Measurements from ENCODE around the gene PLA1A.
A peak's percentile ranks its signal among the peaks of the same experiment; 100 is the strongest.

PLA1A gene

DNA sequence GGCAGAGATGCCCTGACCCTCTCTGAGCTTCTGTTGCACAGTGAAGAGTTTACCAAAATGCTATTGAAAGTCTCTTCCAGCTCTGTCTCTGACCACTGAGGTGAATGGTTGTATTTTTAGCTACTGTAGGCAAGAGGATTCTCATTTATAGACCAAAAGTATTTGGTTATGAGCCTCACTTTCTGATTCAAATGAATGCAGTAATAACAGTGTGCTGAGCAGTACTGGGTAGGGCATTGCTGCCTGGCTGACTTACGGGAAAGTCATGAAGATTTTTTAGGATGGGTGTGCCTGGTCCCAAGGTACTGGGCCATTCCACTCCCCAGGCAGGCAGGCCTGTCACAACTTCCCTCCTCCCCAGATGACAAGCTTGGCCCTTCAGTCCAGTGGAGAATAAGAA is 15.5 kb downstream of the PLA1A start:
- DNase-seq: no peak

GRCh38 chr3:119613872-119614271 is 16.2 kb downstream of the PLA1A start:
- no peak for DNase-seq

GRCh38 chr3:119616056-119616455 is 18.4 kb downstream of the PLA1A start:
- no peak for DNase-seq

DNA sequence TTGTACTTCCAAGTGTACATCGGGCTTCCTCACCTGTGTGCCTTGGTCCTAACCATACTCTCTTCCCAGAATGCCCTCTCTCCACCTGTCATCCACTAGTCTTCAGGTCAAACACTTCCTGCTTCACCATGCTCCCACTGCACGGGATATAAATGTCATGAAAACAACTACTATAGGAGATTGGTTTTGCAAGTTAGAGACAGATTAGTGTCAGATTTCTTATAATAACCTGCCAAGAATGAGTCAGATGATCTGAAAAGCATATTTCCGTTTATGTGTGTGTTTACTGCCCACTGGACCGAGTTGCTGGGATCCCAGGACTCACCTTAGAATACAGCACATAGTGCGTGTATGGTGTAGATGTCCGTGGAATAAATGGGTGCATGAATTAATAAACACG is 21.4 kb downstream of the PLA1A start:
- DNase-seq: no peak

DNA sequence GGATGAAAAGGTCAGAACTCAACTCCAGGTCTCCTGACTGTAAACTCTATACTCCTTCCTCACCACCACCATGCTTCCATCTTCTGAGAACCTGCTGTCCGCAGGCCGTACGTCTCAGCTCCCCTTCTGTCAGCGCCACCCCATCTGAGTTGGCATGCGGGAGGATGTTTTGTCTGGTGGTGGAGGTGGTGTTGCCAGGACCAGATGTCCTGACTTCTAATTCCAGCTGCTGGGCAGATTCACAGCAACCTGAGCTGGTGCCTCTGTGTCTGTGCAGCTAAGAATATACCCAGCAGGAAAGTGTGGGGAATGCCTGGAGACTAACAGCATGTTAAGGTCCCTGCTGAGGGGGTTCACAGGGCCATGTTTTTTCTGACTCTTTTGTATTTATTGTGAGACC is 23.2 kb downstream of the PLA1A start:
- no peak for DNase-seq

- no peak for DNase-seq
Observed at GRCh38 chr3:119624002-119624720, 26.5 kb downstream of the PLA1A start.

GRCh38 chr3:119625451-119626153 is 27.9 kb downstream of the PLA1A start:
- DNase-seq: no peak

GRCh38 chr3:119626196-119626595 is 28.5 kb downstream of the PLA1A start:
- no peak for DNase-seq

- peak; percentile 18 to 67 for DNase-seq
Observed at GRCh38 chr3:119627461-119627860, 29.8 kb downstream of the PLA1A start.

DNA sequence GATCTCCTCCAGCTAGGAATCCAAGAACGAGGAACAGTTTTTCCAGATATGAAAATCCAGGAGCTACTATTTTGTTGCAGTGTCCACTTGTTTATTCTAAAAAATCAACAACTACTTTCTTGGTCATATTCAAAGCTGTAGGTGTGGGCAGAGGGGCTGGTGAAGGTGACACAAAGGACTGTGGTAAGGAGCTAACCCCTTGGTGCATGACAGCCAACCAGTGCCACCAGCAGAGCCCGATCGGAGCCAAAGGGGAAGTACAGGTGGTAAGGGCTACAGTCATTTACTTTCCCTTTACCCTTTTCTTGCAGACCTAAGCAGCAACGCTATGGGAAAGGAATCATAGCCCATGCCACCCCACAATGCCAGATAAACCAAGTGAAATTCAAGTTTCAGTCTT is 30.7 kb downstream of the PLA1A start:
- DNase-seq: no peak

- DNase-seq: no peak
Observed at GRCh38 chr3:119628816-119629445, 31.2 kb downstream of the PLA1A start.

GRCh38 chr3:119630128-119630879 is 32.6 kb downstream of the PLA1A start:
- DNase-seq: peak in 1 of 2 donors; percentile 14

- no peak for DNase-seq
Observed at GRCh38 chr3:119630880-119631329, 33.2 kb downstream of the PLA1A start.

DNA sequence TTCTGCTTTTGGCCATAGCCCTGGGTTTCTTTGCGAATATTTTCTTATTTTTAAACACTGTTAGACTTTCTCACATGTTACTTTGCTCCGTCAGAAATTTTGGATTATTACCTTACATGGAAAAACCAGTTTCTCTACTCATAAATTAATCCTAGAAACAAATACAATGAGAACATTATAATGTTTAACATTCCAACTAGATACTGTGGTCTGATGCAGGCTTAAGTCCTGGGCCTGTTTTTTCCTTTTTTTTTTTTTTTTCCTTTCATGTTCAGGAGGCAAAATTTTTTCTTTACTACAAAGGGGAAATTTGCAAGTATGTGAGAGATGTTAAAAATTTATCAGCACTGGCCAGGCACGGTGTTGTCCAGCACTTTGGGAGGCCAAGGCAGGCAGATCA is 33.8 kb downstream of the PLA1A start:
- no peak for DNase-seq

- DNase-seq: no peak
Observed at GRCh38 chr3:119632216-119632615, 34.5 kb downstream of the PLA1A start.

GRCh38 chr3:119632829-119633228 is 35.1 kb downstream of the PLA1A start:
- no peak for DNase-seq

GRCh38 chr3:119635719-119636118 is 38.0 kb downstream of the PLA1A start:
- no peak for DNase-seq

DNA sequence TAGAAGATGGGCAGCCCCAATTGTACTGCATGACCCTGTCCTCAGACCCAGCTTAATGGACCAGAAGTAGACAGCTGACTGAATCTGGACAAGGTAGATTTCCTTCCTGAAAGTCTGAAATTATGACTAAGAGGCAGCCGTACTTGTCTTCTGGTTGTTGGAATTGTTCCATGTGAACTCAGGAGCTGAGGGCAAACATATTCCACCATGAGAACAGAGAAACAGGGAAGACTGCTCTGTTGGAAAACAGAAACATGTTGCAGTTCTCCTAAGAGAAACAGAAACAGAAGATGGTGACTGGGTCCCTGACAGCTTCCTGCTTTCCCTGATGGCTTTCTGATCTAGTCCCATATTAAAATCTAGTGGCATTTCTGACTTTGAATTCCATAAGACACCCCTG is 38.6 kb downstream of the PLA1A start:
- DNase-seq: no peak

DNA sequence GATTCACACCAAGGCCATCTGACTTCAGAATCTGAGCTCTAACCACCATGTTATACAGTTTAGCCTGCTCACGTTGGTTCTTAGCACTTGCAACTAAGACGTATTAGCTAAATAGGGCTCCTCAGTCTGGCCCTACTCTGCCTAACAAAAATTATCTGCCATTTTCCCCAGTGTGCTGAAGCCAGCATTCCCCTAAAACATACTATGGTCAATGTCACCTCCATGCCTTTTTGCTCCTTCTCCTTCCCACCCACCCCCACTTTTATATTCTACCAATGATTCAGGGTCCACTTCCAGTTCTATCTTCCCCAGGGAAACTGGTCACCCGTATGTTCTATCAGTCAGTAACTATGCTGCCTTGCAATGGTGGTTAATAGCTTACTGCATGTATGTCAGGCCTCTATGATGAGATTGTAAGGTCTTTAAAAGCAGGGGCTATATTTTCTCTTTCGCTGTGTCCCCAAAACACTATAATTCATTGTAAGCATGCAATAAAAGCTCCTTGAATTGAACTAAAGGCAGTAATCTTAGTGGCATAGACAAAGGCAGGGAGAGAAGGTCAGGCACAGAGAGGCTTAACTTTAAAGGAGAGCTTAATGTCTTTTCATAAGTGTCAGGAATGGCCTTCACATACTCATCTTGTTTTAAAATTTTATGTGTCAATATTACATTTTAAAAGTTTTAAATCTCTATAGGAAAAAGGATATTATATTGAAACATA is 39.4 kb downstream of the PLA1A start:
- DNase-seq: no peak

DNA sequence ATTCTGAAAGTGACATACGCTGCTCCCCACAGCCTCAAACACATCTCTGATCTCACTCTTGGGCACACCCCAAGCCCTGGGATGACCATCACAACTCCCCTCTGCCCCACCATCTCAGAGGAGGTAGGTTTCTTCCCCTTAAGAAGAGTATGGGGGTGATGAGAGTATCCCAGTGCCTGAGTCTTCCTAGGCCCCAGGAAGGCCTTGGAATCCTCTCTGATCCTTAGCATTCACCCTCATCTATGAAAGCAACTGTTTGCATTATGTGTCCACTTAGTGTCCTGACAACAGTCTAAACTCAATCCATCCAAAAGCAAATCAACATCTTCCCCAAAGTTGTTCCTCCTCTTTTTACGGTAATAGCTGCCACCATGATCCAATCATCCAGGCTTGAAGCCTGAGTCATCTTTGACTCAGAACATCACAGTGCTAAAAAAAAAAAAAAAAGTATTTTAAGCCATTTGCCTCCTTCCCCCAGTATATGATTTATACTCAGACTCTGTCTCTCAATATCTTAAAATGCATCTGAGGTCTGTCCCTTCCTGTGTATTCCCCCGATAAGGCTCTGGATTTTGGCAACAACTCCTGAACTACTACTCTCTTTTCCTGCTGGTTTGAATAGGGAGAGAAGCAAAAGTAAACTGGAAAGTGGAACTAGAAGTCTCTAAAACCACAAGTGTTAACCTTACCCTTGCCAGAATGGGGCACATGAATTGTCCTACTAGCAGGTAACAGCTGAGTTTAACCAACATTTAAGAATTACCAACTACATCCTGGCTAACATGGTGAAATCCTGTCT is 40.2 kb downstream of the PLA1A start:
- DNase-seq: peak in 1 of 2 donors; percentile 73

DNA sequence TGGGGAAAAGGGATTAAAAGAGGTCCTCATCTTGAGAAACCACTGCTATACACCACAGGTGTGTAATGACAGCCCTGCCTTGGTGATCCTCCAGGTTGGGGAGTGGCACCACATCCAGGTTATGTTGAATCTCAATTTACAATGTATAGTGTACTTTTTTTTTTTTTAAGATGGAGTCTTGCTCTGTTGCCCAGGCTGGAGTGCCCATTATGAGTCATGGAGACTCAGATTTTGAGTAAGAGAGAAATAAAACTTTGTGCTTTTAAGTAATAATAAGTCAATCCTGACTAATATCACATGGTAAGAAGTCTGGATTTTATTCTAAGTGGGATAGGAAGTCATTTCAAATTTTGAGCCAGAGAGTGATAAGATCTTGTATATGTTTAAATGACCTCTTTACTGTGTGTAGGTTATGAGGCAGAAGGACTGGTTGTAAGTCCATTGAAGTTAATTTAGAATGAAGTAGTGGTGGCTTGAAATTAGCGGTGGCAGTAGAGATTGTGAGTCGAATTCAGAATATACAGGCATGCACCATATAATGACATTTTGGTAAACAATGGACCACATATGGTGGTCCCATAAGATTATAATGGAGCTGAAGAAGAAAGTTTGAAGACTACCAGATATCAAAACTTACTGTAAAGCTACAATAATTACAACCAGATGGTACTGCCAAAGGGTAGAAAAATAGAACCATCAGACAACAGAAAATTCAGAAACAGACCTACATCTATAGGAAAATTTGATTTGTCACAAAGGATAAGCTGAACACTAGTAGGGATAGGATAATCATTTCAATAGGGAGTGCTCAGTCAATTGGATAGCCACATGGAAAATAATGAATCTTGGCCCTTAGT is 42.0 kb downstream of the PLA1A start:
- DNase-seq: no peak

Measured in bone marrow (tissue), 2 donors.